Fibroblast of pulmonary artery (primary cell): ENCODE data around the gene SC5D.

ENCODE experiments used
- DNase-seq: peaks from one replicate; pipeline ENCODE4 v3.0.0-alpha.2; 2010; ENCODE audit warnings: low read depth
- H3K4me3 ChIP-seq: replicated peaks from 2 replicates; pipeline ENCODE4 v1.5.1; 2011; ENCODE audit warnings: low read depth, mild to moderate bottlenecking, control low read depth, low read length, moderate library complexity
- CTCF ChIP-seq: IDR thresholded peaks from 2 replicates; pipeline ENCODE4 v1.5.1; 2011; ENCODE audit warnings: mild to moderate bottlenecking, control low read depth, low read length, inconsistent platforms; ENCODE audit errors: missing control alignments

The SC5D gene

GRCh38 chr11:121336279-121336937 lies 43.8 kb downstream of the SC5D start:
- H3K4me3 ChIP-seq, result no peak overlapping the region
- DNase-seq, result no peak
- no peak for TF ChIP-seq CTCF

- no peak for TF ChIP-seq CTCF
- no peak for DNase-seq
- H3K4me3 ChIP-seq, result no peak overlapping the region
Measured at GRCh38 chr11:121337078-121337477, 44.5 kb downstream of the SC5D start.

- H3K4me3 ChIP-seq, result no peak overlapping the region
Measured at GRCh38 chr11:121337740-121338272, 45.2 kb downstream of the SC5D start.

GRCh38 chr11:121338536-121338935 lies 46.0 kb downstream of the SC5D start:
- H3K4me3 ChIP-seq, result no peak overlapping the region
- TF ChIP-seq CTCF, result no peak
- no peak for DNase-seq

More at GRCh38 chr11:121337740-121338272, 45.2 kb downstream of the SC5D start:
- no peak for DNase-seq
- no peak for TF ChIP-seq CTCF

- no peak for TF ChIP-seq CTCF
- DNase-seq, result no peak
Measured at GRCh38 chr11:121340032-121340580, 47.5 kb downstream of the SC5D start.

GRCh38 chr11:121341609-121342008 lies 49.0 kb downstream of the SC5D start:
- no peak for TF ChIP-seq CTCF
- no peak overlapping the region for H3K4me3 ChIP-seq
- no peak for DNase-seq

More at GRCh38 chr11:121340032-121340580, 47.5 kb downstream of the SC5D start:
- no peak overlapping the region for H3K4me3 ChIP-seq
